AG10803 (cell line): Measurements from ENCODE around the gene PITRM1.

ENCODE experiments used
- DNase-seq: peaks from one replicate; pipeline ENCODE4 v3.0.0; 2010; ENCODE audit warnings: low read depth
- H3K4me3 ChIP-seq: 2 replicates; pipeline ENCODE4 v1.5.1; 2011; ENCODE audit warnings: mild to moderate bottlenecking, low read length, control low read depth
- CTCF ChIP-seq: conservative IDR thresholded peaks from 2 replicates; pipeline ENCODE4 v1.5.1; 2011; ENCODE audit warnings: mild to moderate bottlenecking, low read length, control low read depth, inconsistent platforms

Gene PITRM1

GRCh38 chr10:3098689-3099088, 73.9 kb downstream of the PITRM1 start:
- no peak for TF ChIP-seq CTCF
- no peak for DNase-seq
- no peak overlapping the region for H3K4me3 ChIP-seq

GRCh38 chr10:3097160-3097559, 75.4 kb downstream of the PITRM1 start:
- TF ChIP-seq CTCF = no peak
- no peak overlapping the region for H3K4me3 ChIP-seq
- no peak for DNase-seq

GRCh38 chr10:3096149-3096548, 76.4 kb downstream of the PITRM1 start:
- no peak for TF ChIP-seq CTCF
- DNase-seq = no peak
- peak overlapping the region; percentile 8; the same call in 1 of the 2 replicates for H3K4me3 ChIP-seq

- TF ChIP-seq CTCF = no peak
- H3K4me3 ChIP-seq = peak overlapping the region; percentile 9; the same call in 1 of the 2 replicates
- peak; percentile 99 for DNase-seq
These were observed 77.0 kb downstream of the PITRM1 start for GRCh38 chr10:3095373-3096139.

- TF ChIP-seq CTCF = no peak
- peak; percentile 28 for DNase-seq
- no peak overlapping the region for H3K4me3 ChIP-seq
These were observed 78.0 kb downstream of the PITRM1 start for GRCh38 chr10:3094609-3095036.

- DNase-seq = no peak
- no peak for TF ChIP-seq CTCF
- H3K4me3 ChIP-seq = no peak overlapping the region
These were observed 78.6 kb downstream of the PITRM1 start for GRCh38 chr10:3093996-3094395.

- no peak for TF ChIP-seq CTCF
- DNase-seq = no peak
- H3K4me3 ChIP-seq = no peak overlapping the region
These were observed 80.7 kb downstream of the PITRM1 start for GRCh38 chr10:3091921-3092320.
